Gastroesophageal sphincter (tissue), 4 donors: ENCODE data around the gene TMEM178B. TPM values are rescaled to one million over a fixed set of nuclear protein-coding genes. Genes with fewer than 3 reads are reported as not detected.

Source experiments
- ATAC-seq: fragments of 150-250 bp; one replicate; pipeline ENCODE4 v1.9.1; 2016; ENCODE audit warnings: mild to moderate bottlenecking, moderate library complexity
- H3K27ac ChIP-seq, 4 donors: fragments of 200-600 bp; sonication (generic) in 3 of 4; 1 replicate in 3 of 4; 2 replicates in 1 of 4; pipeline ENCODE4 v1.5.1; 2016 to 2019
- H3K27me3 ChIP-seq: fragments of 200-600 bp; sonication (generic); one replicate; pipeline ENCODE4 v1.5.1; 2019
- H3K36me3 ChIP-seq, 2 donors: fragments of 200-600 bp; sonication (generic); one replicate each; pipeline ENCODE4 v1.5.1; 2019; ENCODE audit warnings: control low read depth in 1 of 2
- H3K4me1 ChIP-seq, 3 donors: fragments of 200-600 bp; sonication (generic); 1 replicate in 2 of 3; 2 replicates in 1 of 3; pipeline ENCODE4 v1.5.1; 2016 to 2019; ENCODE audit warnings: control low read depth in 2 of 3
- H3K4me3 ChIP-seq, 2 donors: fragments of 200-600 bp; sonication (generic); one replicate each; pipeline ENCODE4 v1.5.1; 2019; ENCODE audit warnings: mild to moderate bottlenecking in 1 of 2, moderate library complexity in 1 of 2
- H3K9me3 ChIP-seq, 3 donors: fragments of 200-600 bp; sonication (generic); one replicate each; pipeline ENCODE4 v1.5.1; 2017 to 2019; ENCODE audit warnings: control low read depth in 2 of 3
- EP300 ChIP-seq: sonication (generic); formaldehyde crosslinking; IDR thresholded peaks from one replicate; pipeline ENCODE4 v1.6.1; 2017; ENCODE audit warnings: antibody characterized with exemption, mild to moderate bottlenecking
- POLR2A ChIP-seq, 2 donors: fragments of 450-650 bp; IDR thresholded peaks; one replicate each; pipeline ENCODE4 v1.6.1; 2017; ENCODE audit warnings: antibody characterized with exemption in 2 of 2, mild to moderate bottlenecking in 2 of 2, moderate library complexity in 1 of 2
- POLR2AphosphoS5 ChIP-seq: sonication (generic); formaldehyde crosslinking; IDR thresholded peaks from one replicate; pipeline ENCODE4 v1.6.1; 2017; ENCODE audit warnings: antibody characterized with exemption
- WGBS, 2 donors: methylation state at CpG; one replicate each; pipeline ENCODE4 v1.1.5; 2018; ENCODE audit warnings: low coverage in 1 of 2; 5-methylcytosine and 5-hydroxymethylcytosine counted together
- total RNA-seq, 4 donors: library from RNA; depleted of rRNA; stranded (reverse); fragments of >200 nt; gene quantifications; one replicate each; pipeline ENCODE4 v1.1.0, GENCODE V29; 2016
- TF ChIP-seq, protein P1 (sequence below), 4 experiments: fragments of 200-600 bp in 2 of 4; fragments of 450-650 bp in 2 of 4; sonication (generic) in 1 of 4; IDR thresholded peaks; one replicate each; pipeline ENCODE4 v1.5.1; 2017 to 2019; ENCODE audit warnings: antibody characterized with exemption in 4 of 4, mild to moderate bottlenecking in 2 of 4, moderate library complexity in 2 of 4

The TMEM178B gene
- total RNA-seq, 4 donors from 2014 or later, result 0.62 to 1.4 (median 1.0) TPM

GRCh38 chr7:141497391-141497790 is 423.5 kb downstream of the TMEM178B start:
- ATAC-seq, result no peak
- no peaks in the 10 kb centered on the region for H3K4me1 ChIP-seq
- H3K27ac ChIP-seq, result no peak overlapping the region
- 39 to 54% methylated on average over 3 to 5 of the region's 5 CpGs for WGBS, 2 donors
- TF ChIP-seq EP300, result no peak
- TF ChIP-seq POLR2A (IDR thresholded peaks at IDR 0.05), result no peak
- no peak for TF ChIP-seq POLR2AphosphoS5
- TF ChIP-seq, protein P1, sequence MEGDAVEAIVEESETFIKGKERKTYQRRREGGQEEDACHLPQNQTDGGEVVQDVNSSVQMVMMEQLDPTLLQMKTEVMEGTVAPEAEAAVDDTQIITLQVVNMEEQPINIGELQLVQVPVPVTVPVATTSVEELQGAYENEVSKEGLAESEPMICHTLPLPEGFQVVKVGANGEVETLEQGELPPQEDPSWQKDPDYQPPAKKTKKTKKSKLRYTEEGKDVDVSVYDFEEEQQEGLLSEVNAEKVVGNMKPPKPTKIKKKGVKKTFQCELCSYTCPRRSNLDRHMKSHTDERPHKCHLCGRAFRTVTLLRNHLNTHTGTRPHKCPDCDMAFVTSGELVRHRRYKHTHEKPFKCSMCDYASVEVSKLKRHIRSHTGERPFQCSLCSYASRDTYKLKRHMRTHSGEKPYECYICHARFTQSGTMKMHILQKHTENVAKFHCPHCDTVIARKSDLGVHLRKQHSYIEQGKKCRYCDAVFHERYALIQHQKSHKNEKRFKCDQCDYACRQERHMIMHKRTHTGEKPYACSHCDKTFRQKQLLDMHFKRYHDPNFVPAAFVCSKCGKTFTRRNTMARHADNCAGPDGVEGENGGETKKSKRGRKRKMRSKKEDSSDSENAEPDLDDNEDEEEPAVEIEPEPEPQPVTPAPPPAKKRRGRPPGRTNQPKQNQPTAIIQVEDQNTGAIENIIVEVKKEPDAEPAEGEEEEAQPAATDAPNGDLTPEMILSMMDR (IDR thresholded peaks at IDR 0.05), result no peak
- no peaks in the 10 kb centered on the region for H3K27me3 ChIP-seq
- no peaks in the 10 kb centered on the region for H3K36me3 ChIP-seq
- H3K9me3 ChIP-seq, result no peaks in the 10 kb centered on the region
- no peak overlapping the region for H3K4me3 ChIP-seq

GRCh38 chr7:141500608-141501007 is 426.7 kb downstream of the TMEM178B start:
- 72 to 82% methylated on average over 3 of the region's 3 CpGs for WGBS, 2 donors
- Histone ChIP-seq H3K4me3 (no peak overlapping the region), H3K9me3 (no peaks in the 10 kb centered on the region), H3K36me3 (no peaks in the 10 kb centered on the region), H3K27ac (no peak overlapping the region), H3K27me3 (no peaks in the 10 kb centered on the region), H3K4me1 (no peaks in the 10 kb centered on the region)
- TF ChIP-seq, protein P1 (IDR thresholded peaks at IDR 0.05), result no peak
- no peak for TF ChIP-seq POLR2A (IDR thresholded peaks at IDR 0.05)
- TF ChIP-seq EP300, result no peak
- TF ChIP-seq POLR2AphosphoS5, result no peak
- ATAC-seq, result no peak

- ATAC-seq, result no peak
- H3K9me3 ChIP-seq, result no peaks in the 10 kb centered on the region
- no peaks in the 10 kb centered on the region for H3K36me3 ChIP-seq
- 84 to 86% methylated on average over 2 of the region's 2 CpGs for WGBS, 2 donors
- no peaks in the 10 kb centered on the region for H3K27me3 ChIP-seq
- H3K4me1 ChIP-seq, result no peaks in the 10 kb centered on the region
- TF ChIP-seq POLR2AphosphoS5, result no peak
- H3K27ac ChIP-seq, result no peak overlapping the region
- H3K4me3 ChIP-seq, result no peak overlapping the region
Measured at GRCh38 chr7:141501451-141501850, 427.6 kb downstream of the TMEM178B start.

GRCh38 chr7:141511316-141511675 is 437.4 kb downstream of the TMEM178B start:
- TF ChIP-seq POLR2AphosphoS5 (no peak), POLR2A (IDR thresholded peaks at IDR 0.05) (no peak), EP300 (no peak)
- TF ChIP-seq, protein P1 (IDR thresholded peaks at IDR 0.05), result no peak
- H3K27me3 ChIP-seq, result peaks cover 45% of the 10 kb centered on the region
- no peaks in the 10 kb centered on the region for H3K36me3 ChIP-seq
- H3K4me3 ChIP-seq, result no peak overlapping the region
- H3K9me3 ChIP-seq, result peaks cover 0 to 11% (median 0%) of the 10 kb centered on the region in 3 donors
- peaks cover 0 to 10% (median 2%) of the 10 kb centered on the region in 3 donors for H3K4me1 ChIP-seq
- whole genome bisulfite sequencing, 2 donors, result 10 to 13% methylated on average over 6 of the region's 8 CpGs
- H3K27ac ChIP-seq, result no peak overlapping the region
- ATAC-seq, result no peak

DNA sequence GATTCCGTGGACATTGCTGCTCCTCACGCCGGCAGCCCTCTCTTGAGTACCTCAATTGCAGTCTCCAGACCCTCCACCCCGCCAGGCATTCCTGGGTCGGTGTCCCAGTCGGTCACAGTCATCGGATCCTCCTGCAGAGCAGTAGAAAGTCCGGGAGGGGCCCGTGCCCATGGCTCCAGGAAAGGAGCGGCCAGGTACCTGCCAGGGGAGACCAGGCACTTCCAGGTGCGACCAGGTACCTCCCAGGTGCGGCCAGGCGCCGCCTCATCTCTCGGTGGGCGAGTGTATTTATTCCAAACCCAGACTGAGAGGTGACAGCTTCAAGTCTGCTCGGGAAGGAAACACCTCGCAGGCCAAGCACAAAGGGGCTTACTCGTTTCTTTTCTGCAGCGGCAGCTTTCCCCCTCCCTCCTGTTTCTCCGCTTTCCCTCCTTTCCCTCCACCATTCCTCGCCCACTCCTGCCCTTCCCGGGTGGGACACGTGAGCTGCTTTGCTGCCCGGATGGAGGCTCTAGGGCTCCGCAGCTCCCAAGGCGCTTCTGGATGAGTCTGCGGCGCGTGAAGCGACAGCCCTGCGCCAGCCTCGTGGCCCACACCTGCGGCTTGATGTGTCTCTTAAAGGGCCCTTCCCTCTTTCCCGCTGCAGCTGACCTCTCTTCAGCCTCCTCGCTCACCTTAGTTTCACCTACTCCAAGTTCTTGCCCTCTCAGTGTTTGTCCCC is 438.0 kb downstream of the TMEM178B start:
- peak overlapping the region in 1 of 2 donors; percentile 28 for H3K4me3 ChIP-seq
- 10 to 16% methylated on average over 14 to 20 of the region's 36 CpGs for WGBS, 2 donors
- peaks cover 0 to 11% (median 0%) of the 10 kb centered on the region in 3 donors for H3K9me3 ChIP-seq
- H3K27me3 ChIP-seq, result peaks cover 45% of the 10 kb centered on the region
- no peak for TF ChIP-seq POLR2AphosphoS5
- TF ChIP-seq, protein P1 (IDR thresholded peaks at IDR 0.05), result no peak
- no peak for TF ChIP-seq POLR2A (IDR thresholded peaks at IDR 0.05)
- no peak for TF ChIP-seq EP300
- H3K4me1 ChIP-seq, result peaks cover 0 to 10% (median 2%) of the 10 kb centered on the region in 3 donors
- H3K27ac ChIP-seq, result no peak overlapping the region
- ATAC-seq, result no peak
- H3K36me3 ChIP-seq, result no peaks in the 10 kb centered on the region
